WTC11 (cell line): ENCODE measurements around the gene ARHGAP10.

Experiments used
- ATF1 ChIP-seq: sonication (generic); formaldehyde crosslinking; IDR thresholded peaks from 2 replicates; pipeline ENCODE4 v1.8.1; 2023; ENCODE audit warnings: mild to moderate bottlenecking, moderate library complexity, missing genetic modification reagents
- SP1 ChIP-seq: sonication (generic); formaldehyde crosslinking; conservative IDR thresholded peaks from 2 replicates; pipeline ENCODE4 v1.8.1; 2022; ENCODE audit warnings: missing genetic modification reagents
- TCF7 ChIP-seq: sonication (generic); formaldehyde crosslinking; IDR thresholded peaks from 2 replicates; pipeline ENCODE4 v1.8.0; 2022; ENCODE audit warnings: mild to moderate bottlenecking, low read depth, missing genetic modification reagents, moderate library complexity
- TEAD4 ChIP-seq: sonication (generic); formaldehyde crosslinking; IDR thresholded peaks from 2 replicates; pipeline ENCODE4 v1.8.0; 2022; ENCODE audit warnings: mild to moderate bottlenecking, missing genetic modification reagents
- ZBTB21 ChIP-seq: sonication (generic); formaldehyde crosslinking; IDR thresholded peaks from 2 replicates; pipeline ENCODE4 v1.8.1; 2023; ENCODE audit warnings: mild to moderate bottlenecking, missing genetic modification reagents, borderline replicate concordance
- TF ChIP-seq, protein P1 (sequence below): sonication (generic); formaldehyde crosslinking; IDR thresholded peaks from 2 replicates; pipeline ENCODE4 v1.8.1; 2023; ENCODE audit warnings: mild to moderate bottlenecking, missing genetic modification reagents, moderate library complexity
- TF ChIP-seq, protein P2 (sequence below): sonication (generic); formaldehyde crosslinking; IDR thresholded peaks from 2 replicates; pipeline ENCODE4 v1.8.1; 2022; ENCODE audit warnings: missing genetic modification reagents, borderline replicate concordance
- TF ChIP-seq, protein P3 (sequence below): sonication (generic); formaldehyde crosslinking; IDR thresholded peaks from 2 replicates; pipeline ENCODE4 v1.8.1; 2023; ENCODE audit warnings: mild to moderate bottlenecking, missing genetic modification reagents, borderline replicate concordance
- TF ChIP-seq, protein P4 (sequence below): fragments of 200-600 bp; IDR thresholded peaks from 2 replicates; pipeline ENCODE4 v1.8.0; 2022; ENCODE audit warnings: antibody characterized with exemption
- TF ChIP-seq, protein P5 (sequence below): sonication (generic); formaldehyde crosslinking; IDR thresholded peaks from 2 replicates; pipeline ENCODE4 v1.8.1; 2023; ENCODE audit warnings: mild to moderate bottlenecking, missing genetic modification reagents, moderate library complexity
- TF ChIP-seq, protein P6 (sequence below): sonication (generic); formaldehyde crosslinking; IDR thresholded peaks from 2 replicates; pipeline ENCODE4 v1.8.0; 2022; ENCODE audit warnings: mild to moderate bottlenecking, missing genetic modification reagents

DNA sequence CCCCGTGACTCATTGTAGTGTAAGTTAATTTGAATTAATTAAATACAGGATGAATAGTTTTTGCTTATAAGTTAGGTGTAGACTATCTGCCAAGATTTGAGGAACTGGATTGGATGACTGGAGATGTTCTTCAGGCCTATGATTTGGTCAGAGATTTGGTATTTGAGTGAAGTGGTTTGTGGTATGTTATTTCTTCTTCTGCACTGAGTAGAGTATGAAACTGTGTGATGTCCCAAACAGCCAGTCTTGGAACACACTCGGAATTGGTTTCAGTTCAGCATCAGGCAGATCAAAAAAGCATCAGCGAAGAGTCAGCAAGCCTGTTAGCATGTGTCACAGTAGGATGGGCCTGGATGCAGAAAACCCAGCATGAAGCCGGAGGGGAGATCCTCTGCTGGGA is 294.1 kb downstream of the ARHGAP10 start:
- TF ChIP-seq, protein P1, sequence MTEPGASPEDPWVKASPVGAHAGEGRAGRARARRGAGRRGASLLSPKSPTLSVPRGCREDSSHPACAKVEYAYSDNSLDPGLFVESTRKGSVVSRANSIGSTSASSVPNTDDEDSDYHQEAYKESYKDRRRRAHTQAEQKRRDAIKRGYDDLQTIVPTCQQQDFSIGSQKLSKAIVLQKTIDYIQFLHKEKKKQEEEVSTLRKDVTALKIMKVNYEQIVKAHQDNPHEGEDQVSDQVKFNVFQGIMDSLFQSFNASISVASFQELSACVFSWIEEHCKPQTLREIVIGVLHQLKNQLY (CRISPR knock-in tag), result no peak
- TF ChIP-seq, protein P2, sequence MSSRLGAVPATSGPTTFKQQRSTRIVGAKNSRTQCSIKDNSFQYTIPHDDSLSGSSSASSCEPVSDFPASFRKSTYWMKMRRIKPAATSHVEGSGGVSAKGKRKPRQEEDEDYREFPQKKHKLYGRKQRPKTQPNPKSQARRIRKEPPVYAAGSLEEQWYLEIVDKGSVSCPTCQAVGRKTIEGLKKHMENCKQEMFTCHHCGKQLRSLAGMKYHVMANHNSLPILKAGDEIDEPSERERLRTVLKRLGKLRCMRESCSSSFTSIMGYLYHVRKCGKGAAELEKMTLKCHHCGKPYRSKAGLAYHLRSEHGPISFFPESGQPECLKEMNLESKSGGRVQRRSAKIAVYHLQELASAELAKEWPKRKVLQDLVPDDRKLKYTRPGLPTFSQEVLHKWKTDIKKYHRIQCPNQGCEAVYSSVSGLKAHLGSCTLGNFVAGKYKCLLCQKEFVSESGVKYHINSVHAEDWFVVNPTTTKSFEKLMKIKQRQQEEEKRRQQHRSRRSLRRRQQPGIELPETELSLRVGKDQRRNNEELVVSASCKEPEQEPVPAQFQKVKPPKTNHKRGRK (CRISPR knock-in tag), result no peak
- TF ChIP-seq, protein P3, sequence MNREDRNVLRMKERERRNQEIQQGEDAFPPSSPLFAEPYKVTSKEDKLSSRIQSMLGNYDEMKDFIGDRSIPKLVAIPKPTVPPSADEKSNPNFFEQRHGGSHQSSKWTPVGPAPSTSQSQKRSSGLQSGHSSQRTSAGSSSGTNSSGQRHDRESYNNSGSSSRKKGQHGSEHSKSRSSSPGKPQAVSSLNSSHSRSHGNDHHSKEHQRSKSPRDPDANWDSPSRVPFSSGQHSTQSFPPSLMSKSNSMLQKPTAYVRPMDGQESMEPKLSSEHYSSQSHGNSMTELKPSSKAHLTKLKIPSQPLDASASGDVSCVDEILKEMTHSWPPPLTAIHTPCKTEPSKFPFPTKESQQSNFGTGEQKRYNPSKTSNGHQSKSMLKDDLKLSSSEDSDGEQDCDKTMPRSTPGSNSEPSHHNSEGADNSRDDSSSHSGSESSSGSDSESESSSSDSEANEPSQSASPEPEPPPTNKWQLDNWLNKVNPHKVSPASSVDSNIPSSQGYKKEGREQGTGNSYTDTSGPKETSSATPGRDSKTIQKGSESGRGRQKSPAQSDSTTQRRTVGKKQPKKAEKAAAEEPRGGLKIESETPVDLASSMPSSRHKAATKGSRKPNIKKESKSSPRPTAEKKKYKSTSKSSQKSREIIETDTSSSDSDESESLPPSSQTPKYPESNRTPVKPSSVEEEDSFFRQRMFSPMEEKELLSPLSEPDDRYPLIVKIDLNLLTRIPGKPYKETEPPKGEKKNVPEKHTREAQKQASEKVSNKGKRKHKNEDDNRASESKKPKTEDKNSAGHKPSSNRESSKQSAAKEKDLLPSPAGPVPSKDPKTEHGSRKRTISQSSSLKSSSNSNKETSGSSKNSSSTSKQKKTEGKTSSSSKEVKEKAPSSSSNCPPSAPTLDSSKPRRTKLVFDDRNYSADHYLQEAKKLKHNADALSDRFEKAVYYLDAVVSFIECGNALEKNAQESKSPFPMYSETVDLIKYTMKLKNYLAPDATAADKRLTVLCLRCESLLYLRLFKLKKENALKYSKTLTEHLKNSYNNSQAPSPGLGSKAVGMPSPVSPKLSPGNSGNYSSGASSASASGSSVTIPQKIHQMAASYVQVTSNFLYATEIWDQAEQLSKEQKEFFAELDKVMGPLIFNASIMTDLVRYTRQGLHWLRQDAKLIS (CRISPR knock-in tag), result no peak
- TF ChIP-seq, protein P4, sequence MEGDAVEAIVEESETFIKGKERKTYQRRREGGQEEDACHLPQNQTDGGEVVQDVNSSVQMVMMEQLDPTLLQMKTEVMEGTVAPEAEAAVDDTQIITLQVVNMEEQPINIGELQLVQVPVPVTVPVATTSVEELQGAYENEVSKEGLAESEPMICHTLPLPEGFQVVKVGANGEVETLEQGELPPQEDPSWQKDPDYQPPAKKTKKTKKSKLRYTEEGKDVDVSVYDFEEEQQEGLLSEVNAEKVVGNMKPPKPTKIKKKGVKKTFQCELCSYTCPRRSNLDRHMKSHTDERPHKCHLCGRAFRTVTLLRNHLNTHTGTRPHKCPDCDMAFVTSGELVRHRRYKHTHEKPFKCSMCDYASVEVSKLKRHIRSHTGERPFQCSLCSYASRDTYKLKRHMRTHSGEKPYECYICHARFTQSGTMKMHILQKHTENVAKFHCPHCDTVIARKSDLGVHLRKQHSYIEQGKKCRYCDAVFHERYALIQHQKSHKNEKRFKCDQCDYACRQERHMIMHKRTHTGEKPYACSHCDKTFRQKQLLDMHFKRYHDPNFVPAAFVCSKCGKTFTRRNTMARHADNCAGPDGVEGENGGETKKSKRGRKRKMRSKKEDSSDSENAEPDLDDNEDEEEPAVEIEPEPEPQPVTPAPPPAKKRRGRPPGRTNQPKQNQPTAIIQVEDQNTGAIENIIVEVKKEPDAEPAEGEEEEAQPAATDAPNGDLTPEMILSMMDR, result no peak
- TF ChIP-seq, protein P5, sequence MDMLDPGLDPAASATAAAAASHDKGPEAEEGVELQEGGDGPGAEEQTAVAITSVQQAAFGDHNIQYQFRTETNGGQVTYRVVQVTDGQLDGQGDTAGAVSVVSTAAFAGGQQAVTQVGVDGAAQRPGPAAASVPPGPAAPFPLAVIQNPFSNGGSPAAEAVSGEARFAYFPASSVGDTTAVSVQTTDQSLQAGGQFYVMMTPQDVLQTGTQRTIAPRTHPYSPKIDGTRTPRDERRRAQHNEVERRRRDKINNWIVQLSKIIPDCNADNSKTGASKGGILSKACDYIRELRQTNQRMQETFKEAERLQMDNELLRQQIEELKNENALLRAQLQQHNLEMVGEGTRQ (CRISPR knock-in tag), result no peak
- TF ChIP-seq TEAD4 (no peak), SP1 (CRISPR knock-in tag) (no peak), TCF7 (CRISPR knock-in tag) (no peak), ATF1 (CRISPR knock-in tag) (no peak), ZBTB21 (CRISPR knock-in tag) (no peak)
- TF ChIP-seq, protein P6, sequence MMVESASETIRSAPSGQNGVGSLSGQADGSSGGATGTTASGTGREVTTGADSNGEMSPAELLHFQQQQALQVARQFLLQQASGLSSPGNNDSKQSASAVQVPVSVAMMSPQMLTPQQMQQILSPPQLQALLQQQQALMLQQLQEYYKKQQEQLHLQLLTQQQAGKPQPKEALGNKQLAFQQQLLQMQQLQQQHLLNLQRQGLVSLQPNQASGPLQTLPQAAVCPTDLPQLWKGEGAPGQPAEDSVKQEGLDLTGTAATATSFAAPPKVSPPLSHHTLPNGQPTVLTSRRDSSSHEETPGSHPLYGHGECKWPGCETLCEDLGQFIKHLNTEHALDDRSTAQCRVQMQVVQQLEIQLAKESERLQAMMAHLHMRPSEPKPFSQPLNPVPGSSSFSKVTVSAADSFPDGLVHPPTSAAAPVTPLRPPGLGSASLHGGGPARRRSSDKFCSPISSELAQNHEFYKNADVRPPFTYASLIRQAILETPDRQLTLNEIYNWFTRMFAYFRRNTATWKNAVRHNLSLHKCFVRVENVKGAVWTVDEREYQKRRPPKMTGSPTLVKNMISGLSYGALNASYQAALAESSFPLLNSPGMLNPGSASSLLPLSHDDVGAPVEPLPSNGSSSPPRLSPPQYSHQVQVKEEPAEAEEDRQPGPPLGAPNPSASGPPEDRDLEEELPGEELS (CRISPR knock-in tag), result no peak
